ENCODE measurements around the gene OR2H1.

DNA sequence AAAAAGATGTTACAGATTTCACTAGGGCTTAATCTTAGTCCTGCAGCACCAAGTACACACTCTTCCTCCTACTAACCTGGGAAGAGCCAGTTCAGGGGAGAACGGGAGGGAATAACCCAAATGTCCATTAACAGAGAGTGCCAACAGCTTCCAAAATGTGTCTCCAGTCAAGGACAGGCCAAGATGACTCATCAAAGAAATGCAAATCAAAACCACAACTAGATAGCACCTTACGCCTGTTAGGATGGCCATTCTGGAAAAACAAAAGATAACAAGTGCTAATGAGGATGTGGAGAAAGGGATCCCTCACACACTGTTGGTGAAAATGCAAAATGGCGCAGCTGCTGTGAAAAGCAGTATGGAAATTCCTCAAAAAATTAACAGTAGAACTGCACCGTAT lies 34.6 kb downstream of the OR2H1 start:
- TF ChIP-seq, protein P1, sequence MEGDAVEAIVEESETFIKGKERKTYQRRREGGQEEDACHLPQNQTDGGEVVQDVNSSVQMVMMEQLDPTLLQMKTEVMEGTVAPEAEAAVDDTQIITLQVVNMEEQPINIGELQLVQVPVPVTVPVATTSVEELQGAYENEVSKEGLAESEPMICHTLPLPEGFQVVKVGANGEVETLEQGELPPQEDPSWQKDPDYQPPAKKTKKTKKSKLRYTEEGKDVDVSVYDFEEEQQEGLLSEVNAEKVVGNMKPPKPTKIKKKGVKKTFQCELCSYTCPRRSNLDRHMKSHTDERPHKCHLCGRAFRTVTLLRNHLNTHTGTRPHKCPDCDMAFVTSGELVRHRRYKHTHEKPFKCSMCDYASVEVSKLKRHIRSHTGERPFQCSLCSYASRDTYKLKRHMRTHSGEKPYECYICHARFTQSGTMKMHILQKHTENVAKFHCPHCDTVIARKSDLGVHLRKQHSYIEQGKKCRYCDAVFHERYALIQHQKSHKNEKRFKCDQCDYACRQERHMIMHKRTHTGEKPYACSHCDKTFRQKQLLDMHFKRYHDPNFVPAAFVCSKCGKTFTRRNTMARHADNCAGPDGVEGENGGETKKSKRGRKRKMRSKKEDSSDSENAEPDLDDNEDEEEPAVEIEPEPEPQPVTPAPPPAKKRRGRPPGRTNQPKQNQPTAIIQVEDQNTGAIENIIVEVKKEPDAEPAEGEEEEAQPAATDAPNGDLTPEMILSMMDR (optimal IDR thresholded peaks at IDR 0.05 in 1 of 3, IDR thresholded peaks at IDR 0.05 in 1 of 3, conservative IDR thresholded peaks at IDR 0.05 in 1 of 3; ENCODE audit: extremely low read depth in 1 of 3, insufficient read depth in 2 of 3, low read length in 3 of 3), result no peak
- no peak for TF ChIP-seq EZH2 (IDR thresholded peaks at IDR 0.05; ENCODE audit: low read length)

Data from keratinocyte (primary cell).